PFSK-1 (cell line): Measurements from ENCODE around the gene CSNK1G3.

Source experiments
- SIN3A ChIP-seq: IDR thresholded peaks from 2 replicates; pipeline ENCODE4 v1.6.1; 2012; ENCODE audit warnings: mild to moderate bottlenecking, low read length, moderate library complexity, borderline replicate concordance; ENCODE audit not compliant: insufficient read depth
- TAF1 ChIP-seq: IDR thresholded peaks from 2 replicates; pipeline ENCODE4 v1.6.1; 2012; ENCODE audit warnings: low read length, control low read depth, borderline replicate concordance; ENCODE audit not compliant: insufficient read depth

GRCh38 chr5:123610665-123611405 is 98.9 kb downstream of the CSNK1G3 start:
- TF ChIP-seq TAF1: no peak
- no peak for TF ChIP-seq SIN3A
